HEK293 (cell line): Measurements from ENCODE around the gene AKNA.
A peak's percentile ranks its signal among the peaks of the same experiment; 100 is the strongest.

Experiments used
- BCL11A ChIP-seq: fragments of 450-650 bp; formaldehyde crosslinking; IDR thresholded peaks from 2 replicates; pipeline ENCODE4 v1.5.1; 2016; ENCODE audit warnings: low read depth, missing biosample characterization, missing genetic modification characterization
- GLI2 ChIP-seq: fragments of 450-650 bp; formaldehyde crosslinking; IDR thresholded peaks from 2 replicates; pipeline ENCODE4; 2017; ENCODE audit warnings: missing biosample characterization, missing genetic modification characterization, low read depth, borderline replicate concordance
- GLI4 ChIP-seq: fragments of 450-650 bp; formaldehyde crosslinking; IDR thresholded peaks from 2 replicates; pipeline ENCODE4 v1.5.1; 2016; ENCODE audit warnings: missing biosample characterization, missing genetic modification characterization
- KLF16 ChIP-seq: fragments of 450-650 bp; formaldehyde crosslinking; IDR thresholded peaks from 2 replicates; pipeline ENCODE4 v1.5.1; 2017; ENCODE audit warnings: missing biosample characterization, missing genetic modification characterization
- KLF7 ChIP-seq: fragments of 450-650 bp; formaldehyde crosslinking; IDR thresholded peaks from 2 replicates; pipeline ENCODE4 v1.5.1; 2016; ENCODE audit warnings: missing biosample characterization, missing genetic modification characterization, borderline replicate concordance
- KLF9 ChIP-seq: fragments of 450-650 bp; formaldehyde crosslinking; IDR thresholded peaks from 2 replicates; pipeline ENCODE4 v1.5.1; 2016; ENCODE audit warnings: missing biosample characterization, missing genetic modification characterization, low read depth
- PRDM1 ChIP-seq: fragments of 450-650 bp; formaldehyde crosslinking; IDR thresholded peaks from 2 replicates; pipeline ENCODE4; 2016; ENCODE audit warnings: missing biosample characterization, missing genetic modification characterization
- SP2 ChIP-seq: fragments of 450-650 bp; formaldehyde crosslinking; IDR thresholded peaks from 2 replicates; pipeline ENCODE4 v1.5.1; 2016; ENCODE audit warnings: missing biosample characterization, missing genetic modification characterization
- ZIC2 ChIP-seq: fragments of 450-650 bp; formaldehyde crosslinking; IDR thresholded peaks from 2 replicates; pipeline ENCODE4 v1.5.1; 2016; ENCODE audit warnings: missing biosample characterization, missing genetic modification characterization
- ZNF10 ChIP-seq: fragments of 450-650 bp; formaldehyde crosslinking; IDR thresholded peaks from 2 replicates; pipeline ENCODE4 v1.5.1; 2017; ENCODE audit warnings: missing biosample characterization, missing genetic modification characterization
- ZNF138 ChIP-seq: fragments of 450-650 bp; formaldehyde crosslinking; IDR thresholded peaks from 2 replicates; pipeline ENCODE4 v1.5.1; 2016; ENCODE audit warnings: missing biosample characterization, missing genetic modification characterization, borderline replicate concordance
- ZNF155 ChIP-seq: fragments of 450-650 bp; formaldehyde crosslinking; IDR thresholded peaks from 2 replicates; pipeline ENCODE4 v1.5.1; 2016; ENCODE audit warnings: missing biosample characterization, missing genetic modification characterization
- ZNF175 ChIP-seq: fragments of 450-650 bp; formaldehyde crosslinking; IDR thresholded peaks from 2 replicates; pipeline ENCODE4 v1.5.1; 2016; ENCODE audit warnings: missing biosample characterization, missing genetic modification characterization
- ZNF202 ChIP-seq: fragments of 450-650 bp; formaldehyde crosslinking; IDR thresholded peaks from 2 replicates; pipeline ENCODE4 v1.5.1; 2016; ENCODE audit warnings: missing biosample characterization, missing genetic modification characterization, borderline replicate concordance
- ZNF248 ChIP-seq: fragments of 450-650 bp; formaldehyde crosslinking; IDR thresholded peaks from 2 replicates; pipeline ENCODE4 v1.5.1; 2017; ENCODE audit warnings: missing biosample characterization, missing genetic modification characterization
- ZNF311 ChIP-seq: fragments of 450-650 bp; formaldehyde crosslinking; IDR thresholded peaks from 2 replicates; pipeline ENCODE4 v1.5.1; 2017; ENCODE audit warnings: missing biosample characterization, missing genetic modification characterization, borderline replicate concordance
- ZNF354C ChIP-seq: fragments of 450-650 bp; formaldehyde crosslinking; IDR thresholded peaks from 2 replicates; pipeline ENCODE4 v1.5.1; 2016; ENCODE audit warnings: missing biosample characterization, missing genetic modification characterization, low read depth, borderline replicate concordance
- ZNF37A ChIP-seq: fragments of 450-650 bp; IDR thresholded peaks from 2 replicates; pipeline ENCODE4 v1.5.1; 2018; ENCODE audit warnings: missing biosample characterization, missing genetic modification characterization
- ZNF433 ChIP-seq: fragments of 450-650 bp; formaldehyde crosslinking; IDR thresholded peaks from 2 replicates; pipeline ENCODE4 v1.5.1; 2016; ENCODE audit warnings: missing biosample characterization, missing genetic modification characterization, low read depth
- ZNF449 ChIP-seq: fragments of 450-650 bp; formaldehyde crosslinking; IDR thresholded peaks from 2 replicates; pipeline ENCODE4 v1.5.1; 2017; ENCODE audit warnings: missing biosample characterization, mild to moderate bottlenecking, missing genetic modification characterization, moderate library complexity
- ZNF658 ChIP-seq: fragments of 450-650 bp; formaldehyde crosslinking; IDR thresholded peaks from 2 replicates; pipeline ENCODE4; 2016; ENCODE audit warnings: missing biosample characterization, missing genetic modification characterization
- ZNF777 ChIP-seq: fragments of 450-650 bp; formaldehyde crosslinking; IDR thresholded peaks from 2 replicates; pipeline ENCODE4 v1.5.1; 2017; ENCODE audit warnings: missing biosample characterization, missing genetic modification characterization, borderline replicate concordance
- ZSCAN23 ChIP-seq: fragments of 450-650 bp; formaldehyde crosslinking; IDR thresholded peaks from 2 replicates; pipeline ENCODE4 v1.5.1; 2016; ENCODE audit warnings: missing biosample characterization, missing genetic modification characterization
- ZSCAN4 ChIP-seq: fragments of 450-650 bp; formaldehyde crosslinking; IDR thresholded peaks from 2 replicates; pipeline ENCODE4 v1.5.1; 2017; ENCODE audit warnings: missing biosample characterization, missing genetic modification characterization
- ZXDB ChIP-seq: fragments of 450-650 bp; formaldehyde crosslinking; IDR thresholded peaks from 2 replicates; pipeline ENCODE4 v1.5.1; 2016; ENCODE audit warnings: missing biosample characterization, missing genetic modification characterization
- TF ChIP-seq, protein P1 (sequence below): fragments of 450-650 bp; formaldehyde crosslinking; IDR thresholded peaks from 2 replicates; pipeline ENCODE4 v1.5.1; 2016; ENCODE audit warnings: missing biosample characterization, missing genetic modification characterization
- TF ChIP-seq, protein P2 (sequence below): fragments of 450-650 bp; formaldehyde crosslinking; IDR thresholded peaks from 2 replicates; pipeline ENCODE4 v1.5.1; 2016; ENCODE audit warnings: missing biosample characterization, missing genetic modification characterization, borderline replicate concordance
- TF ChIP-seq, protein P3 (sequence below): fragments of 450-650 bp; formaldehyde crosslinking; IDR thresholded peaks from 2 replicates; pipeline ENCODE4 v1.5.1; 2016; ENCODE audit warnings: missing biosample characterization, missing genetic modification characterization
- TF ChIP-seq, protein P4 (sequence below): fragments of 450-650 bp; formaldehyde crosslinking; optimal IDR thresholded peaks from 2 replicates; pipeline ENCODE3; 2016; ENCODE audit warnings: missing biosample characterization, mild to moderate bottlenecking, missing genetic modification characterization

The AKNA gene

DNA sequence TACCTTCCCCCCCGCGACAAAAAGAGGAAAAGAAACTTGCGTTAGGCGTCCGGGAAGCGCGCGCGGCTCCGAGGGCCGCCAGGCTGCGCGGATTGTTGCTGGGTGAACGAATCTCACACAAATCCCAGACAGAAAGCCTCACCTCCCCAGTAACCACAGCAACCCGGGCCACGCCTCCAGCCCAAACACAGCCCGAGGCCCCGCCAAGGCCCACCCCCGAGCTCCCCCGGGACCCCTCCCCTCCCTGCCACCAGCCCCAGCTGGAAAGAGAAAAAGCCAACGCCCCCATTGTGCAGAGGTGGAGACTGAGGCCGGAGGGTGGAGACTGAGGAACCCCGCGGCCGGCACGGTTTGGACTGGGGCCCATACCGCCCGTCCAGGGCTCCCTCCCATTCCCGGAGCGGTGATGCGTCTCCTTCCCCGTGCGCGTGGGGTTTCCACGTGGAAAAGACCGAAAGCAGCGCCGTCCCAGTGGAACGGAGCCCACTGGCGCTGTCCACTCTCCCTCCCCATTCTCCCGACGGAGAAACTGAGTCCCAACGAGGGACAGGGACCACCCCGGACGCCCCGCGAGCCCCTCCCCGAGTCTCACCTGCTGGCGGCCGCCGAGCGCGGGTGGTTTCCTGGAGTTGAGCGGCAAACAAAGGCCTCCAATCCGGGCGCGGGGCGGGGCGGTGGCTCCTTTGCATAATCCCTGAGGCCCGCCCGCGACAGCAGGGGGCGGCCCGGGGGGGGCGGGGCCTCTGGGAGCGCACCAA, 10.2 kb upstream of the AKNA start (continued):
- TF ChIP-seq ZSCAN23 (tag by site-specific recombination) (no peak), ZNF138 (tag by site-specific recombination) (no peak), SP2 (peak; percentile 85), ZNF37A (tag by site-specific recombination) (no peak), GLI4 (no peak), ZNF658 (no peak), ZSCAN4 (tag by site-specific recombination) (no peak), ZNF354C (tag by site-specific recombination) (no peak), KLF16 (tag by site-specific recombination) (peak; percentile 64; the same call in 1 of the 2 replicates), ZIC2 (tag by site-specific recombination) (peak; percentile 61), PRDM1 (tag by site-specific recombination) (no peak), ZNF175 (tag by site-specific recombination) (no peak), ZNF155 (tag by site-specific recombination) (no peak), KLF9 (no peak; the same call in 1 of the 2 replicates), BCL11A (tag by site-specific recombination) (no peak), GLI2 (tag by site-specific recombination) (no peak), ZNF10 (tag by site-specific recombination) (no peak), ZNF202 (tag by site-specific recombination) (no peak), KLF7 (tag by site-specific recombination) (peak; percentile 67), ZNF777 (tag by site-specific recombination) (no peak), ZNF433 (tag by site-specific recombination) (no peak), ZXDB (tag by site-specific recombination) (0 out of 2 replicates have a peak, but pooled peaks have one; percentile 60), ZNF311 (tag by site-specific recombination) (no peak), ZNF449 (tag by site-specific recombination) (no peak), ZNF248 (tag by site-specific recombination) (no peak)
- TF ChIP-seq, protein P1, sequence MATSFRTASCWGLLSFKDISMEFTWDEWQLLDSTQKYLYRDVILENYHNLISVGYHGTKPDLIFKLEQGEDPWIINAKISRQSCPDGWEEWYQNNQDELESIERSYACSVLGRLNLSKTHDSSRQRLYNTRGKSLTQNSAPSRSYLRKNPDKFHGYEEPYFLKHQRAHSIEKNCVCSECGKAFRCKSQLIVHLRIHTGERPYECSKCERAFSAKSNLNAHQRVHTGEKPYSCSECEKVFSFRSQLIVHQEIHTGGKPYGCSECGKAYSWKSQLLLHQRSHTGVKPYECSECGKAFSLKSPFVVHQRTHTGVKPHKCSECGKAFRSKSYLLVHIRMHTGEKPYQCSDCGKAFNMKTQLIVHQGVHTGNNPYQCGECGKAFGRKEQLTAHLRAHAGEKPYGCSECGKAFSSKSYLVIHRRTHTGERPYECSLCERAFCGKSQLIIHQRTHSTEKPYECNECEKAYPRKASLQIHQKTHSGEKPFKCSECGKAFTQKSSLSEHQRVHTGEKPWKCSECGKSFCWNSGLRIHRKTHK (tag by site-specific recombination), result no peak
- TF ChIP-seq, protein P2, sequence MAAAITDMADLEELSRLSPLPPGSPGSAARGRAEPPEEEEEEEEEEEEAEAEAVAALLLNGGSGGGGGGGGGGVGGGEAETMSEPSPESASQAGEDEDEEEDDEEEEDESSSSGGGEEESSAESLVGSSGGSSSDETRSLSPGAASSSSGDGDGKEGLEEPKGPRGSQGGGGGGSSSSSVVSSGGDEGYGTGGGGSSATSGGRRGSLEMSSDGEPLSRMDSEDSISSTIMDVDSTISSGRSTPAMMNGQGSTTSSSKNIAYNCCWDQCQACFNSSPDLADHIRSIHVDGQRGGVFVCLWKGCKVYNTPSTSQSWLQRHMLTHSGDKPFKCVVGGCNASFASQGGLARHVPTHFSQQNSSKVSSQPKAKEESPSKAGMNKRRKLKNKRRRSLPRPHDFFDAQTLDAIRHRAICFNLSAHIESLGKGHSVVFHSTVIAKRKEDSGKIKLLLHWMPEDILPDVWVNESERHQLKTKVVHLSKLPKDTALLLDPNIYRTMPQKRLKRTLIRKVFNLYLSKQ, result no peak
- TF ChIP-seq, protein P3, sequence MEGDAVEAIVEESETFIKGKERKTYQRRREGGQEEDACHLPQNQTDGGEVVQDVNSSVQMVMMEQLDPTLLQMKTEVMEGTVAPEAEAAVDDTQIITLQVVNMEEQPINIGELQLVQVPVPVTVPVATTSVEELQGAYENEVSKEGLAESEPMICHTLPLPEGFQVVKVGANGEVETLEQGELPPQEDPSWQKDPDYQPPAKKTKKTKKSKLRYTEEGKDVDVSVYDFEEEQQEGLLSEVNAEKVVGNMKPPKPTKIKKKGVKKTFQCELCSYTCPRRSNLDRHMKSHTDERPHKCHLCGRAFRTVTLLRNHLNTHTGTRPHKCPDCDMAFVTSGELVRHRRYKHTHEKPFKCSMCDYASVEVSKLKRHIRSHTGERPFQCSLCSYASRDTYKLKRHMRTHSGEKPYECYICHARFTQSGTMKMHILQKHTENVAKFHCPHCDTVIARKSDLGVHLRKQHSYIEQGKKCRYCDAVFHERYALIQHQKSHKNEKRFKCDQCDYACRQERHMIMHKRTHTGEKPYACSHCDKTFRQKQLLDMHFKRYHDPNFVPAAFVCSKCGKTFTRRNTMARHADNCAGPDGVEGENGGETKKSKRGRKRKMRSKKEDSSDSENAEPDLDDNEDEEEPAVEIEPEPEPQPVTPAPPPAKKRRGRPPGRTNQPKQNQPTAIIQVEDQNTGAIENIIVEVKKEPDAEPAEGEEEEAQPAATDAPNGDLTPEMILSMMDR (tag by site-specific recombination), result 0 out of 2 replicates have a peak, but pooled peaks have one; percentile 9
- TF ChIP-seq, protein P4, sequence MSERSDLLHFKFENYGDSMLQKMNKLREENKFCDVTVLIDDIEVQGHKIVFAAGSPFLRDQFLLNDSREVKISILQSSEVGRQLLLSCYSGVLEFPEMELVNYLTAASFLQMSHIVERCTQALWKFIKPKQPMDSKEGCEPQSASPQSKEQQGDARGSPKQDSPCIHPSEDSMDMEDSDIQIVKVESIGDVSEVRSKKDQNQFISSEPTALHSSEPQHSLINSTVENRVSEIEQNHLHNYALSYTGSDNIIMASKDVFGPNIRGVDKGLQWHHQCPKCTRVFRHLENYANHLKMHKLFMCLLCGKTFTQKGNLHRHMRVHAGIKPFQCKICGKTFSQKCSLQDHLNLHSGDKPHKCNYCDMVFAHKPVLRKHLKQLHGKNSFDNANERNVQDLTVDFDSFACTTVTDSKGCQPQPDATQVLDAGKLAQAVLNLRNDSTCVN (tag by site-specific recombination), result peak; percentile 42
